Measurements from ENCODE around the gene CFAP54. TPM values are rescaled to one million over a fixed set of nuclear protein-coding genes. Genes with fewer than 3 reads are reported as not detected.

The CFAP54 gene
- total and polyA plus RNA-seq, 2 experiments from 2014 or later = 0.07 to 0.76 TPM

GRCh38 chr12:96773031-96773430 lies 283.7 kb downstream of the CFAP54 start (continued):
- TF ChIP-seq ZNF462 (CRISPR knock-in tag; IDR thresholded peaks at IDR 0.05) (no peak), ZNF114 (CRISPR knock-in tag; IDR thresholded peaks at IDR 0.05) (no peak)

GRCh38 chr12:96774496-96775256 lies 285.3 kb downstream of the CFAP54 start:
- Histone ChIP-seq H3K9me2 (ENCODE audit: insufficient read depth) (no peaks in the 10 kb centered on the region), H3K27ac (ENCODE audit: low read depth) (no peak overlapping the region), H3F3A (replicated peaks; ENCODE audit: low read depth) (no peaks in the 10 kb centered on the region), H3K4me3 (no peak overlapping the region), H3K36me3 (ENCODE audit: insufficient read depth) (no peaks in the 10 kb centered on the region), H3K27me3 (ENCODE audit: insufficient read depth) (no peaks in the 10 kb centered on the region), H3K79me2 (replicated peaks; ENCODE audit: insufficient read depth) (no peaks in the 10 kb centered on the region), H3K4me1 (ENCODE audit: insufficient read depth) (no peaks in the 10 kb centered on the region), H2AFZ (no peak overlapping the region), H4K20me1 (replicated peaks; ENCODE audit: insufficient read depth) (no peaks in the 10 kb centered on the region), H3K4me2 (no peak overlapping the region)
- no peak overlapping the region for H3K27ac Mint-ChIP-seq
- H3K9me3 Mint-ChIP-seq = 0 out of 3 replicates have a peak, but pooled peaks cover 4% of the 10 kb centered on the region
- H3K27me3 Mint-ChIP-seq (ENCODE audit: insufficient read depth, low read depth, poor library complexity) = peaks cover 2% of the 10 kb centered on the region
- H3K4me3 Mint-ChIP-seq = no peak overlapping the region
- DNase-seq (ENCODE audit: low spot score) = no peak
- no peaks in the 10 kb centered on the region for H3K36me3 Mint-ChIP-seq (ENCODE audit: low read depth)
- no peaks in the 10 kb centered on the region for H3K4me1 Mint-ChIP-seq
- ATAC-seq = no peak
- TF ChIP-seq EZH2phosphoT487 (IDR thresholded peaks at IDR 0.05; ENCODE audit: unreplicated experiment) (no peak), JUNB (IDR thresholded peaks at IDR 0.05; ENCODE audit: unreplicated experiment) (no peak), POLR2AphosphoS5 (IDR thresholded peaks at IDR 0.05; ENCODE audit: low read depth) (no peak), REST (IDR thresholded peaks at IDR 0.05; ENCODE audit: unreplicated experiment) (no peak), ZNF331 (CRISPR knock-in tag; IDR thresholded peaks at IDR 0.05; ENCODE audit: low read depth) (no peak), CREB1 (CRISPR knock-in tag; IDR thresholded peaks at IDR 0.05; ENCODE audit: low read depth) (no peak)
